Upper lobe of left lung (tissue), 4 donors: Measurements from ENCODE around the gene FUT9.

Experiments used
- EP300 ChIP-seq, 4 donors: sonication (generic); formaldehyde crosslinking; IDR thresholded peaks; one replicate each; pipeline ENCODE4 v1.5.1; 2017; ENCODE audit warnings: antibody characterized with exemption in 4 of 4, control low read depth in 2 of 4
- POLR2A ChIP-seq, 4 donors: fragments of 450-650 bp; IDR thresholded peaks; one replicate each; pipeline ENCODE4 v1.5.1; 2016 to 2017; ENCODE audit warnings: antibody characterized with exemption in 4 of 4, mild to moderate bottlenecking in 2 of 4
- POLR2AphosphoS5 ChIP-seq, 2 donors: sonication (generic); formaldehyde crosslinking; IDR thresholded peaks; one replicate each; pipeline ENCODE4 v1.5.1; 2017; ENCODE audit warnings: antibody characterized with exemption in 2 of 2
- TF ChIP-seq, protein P1 (sequence below), 6 experiments: fragments of 450-650 bp in 4 of 6; fragments of 200-600 bp in 2 of 6; sonication (generic) in 2 of 6; IDR thresholded peaks; one replicate each; pipeline ENCODE4 v1.5.1; 2016 to 2019; ENCODE audit warnings: antibody characterized with exemption in 6 of 6

- TF ChIP-seq POLR2A (IDR thresholded peaks at IDR 0.05) (no peak), EP300 (IDR thresholded peaks at IDR 0.05) (no peak), POLR2AphosphoS5 (IDR thresholded peaks at IDR 0.05) (no peak)
- TF ChIP-seq, protein P1, sequence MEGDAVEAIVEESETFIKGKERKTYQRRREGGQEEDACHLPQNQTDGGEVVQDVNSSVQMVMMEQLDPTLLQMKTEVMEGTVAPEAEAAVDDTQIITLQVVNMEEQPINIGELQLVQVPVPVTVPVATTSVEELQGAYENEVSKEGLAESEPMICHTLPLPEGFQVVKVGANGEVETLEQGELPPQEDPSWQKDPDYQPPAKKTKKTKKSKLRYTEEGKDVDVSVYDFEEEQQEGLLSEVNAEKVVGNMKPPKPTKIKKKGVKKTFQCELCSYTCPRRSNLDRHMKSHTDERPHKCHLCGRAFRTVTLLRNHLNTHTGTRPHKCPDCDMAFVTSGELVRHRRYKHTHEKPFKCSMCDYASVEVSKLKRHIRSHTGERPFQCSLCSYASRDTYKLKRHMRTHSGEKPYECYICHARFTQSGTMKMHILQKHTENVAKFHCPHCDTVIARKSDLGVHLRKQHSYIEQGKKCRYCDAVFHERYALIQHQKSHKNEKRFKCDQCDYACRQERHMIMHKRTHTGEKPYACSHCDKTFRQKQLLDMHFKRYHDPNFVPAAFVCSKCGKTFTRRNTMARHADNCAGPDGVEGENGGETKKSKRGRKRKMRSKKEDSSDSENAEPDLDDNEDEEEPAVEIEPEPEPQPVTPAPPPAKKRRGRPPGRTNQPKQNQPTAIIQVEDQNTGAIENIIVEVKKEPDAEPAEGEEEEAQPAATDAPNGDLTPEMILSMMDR (IDR thresholded peaks at IDR 0.05): no peak
Measured at GRCh38 chr6:96171112-96171511, 155.3 kb downstream of the FUT9 start.
